ENCODE measurements around the gene GASK1B.

GASK1B gene

DNA sequence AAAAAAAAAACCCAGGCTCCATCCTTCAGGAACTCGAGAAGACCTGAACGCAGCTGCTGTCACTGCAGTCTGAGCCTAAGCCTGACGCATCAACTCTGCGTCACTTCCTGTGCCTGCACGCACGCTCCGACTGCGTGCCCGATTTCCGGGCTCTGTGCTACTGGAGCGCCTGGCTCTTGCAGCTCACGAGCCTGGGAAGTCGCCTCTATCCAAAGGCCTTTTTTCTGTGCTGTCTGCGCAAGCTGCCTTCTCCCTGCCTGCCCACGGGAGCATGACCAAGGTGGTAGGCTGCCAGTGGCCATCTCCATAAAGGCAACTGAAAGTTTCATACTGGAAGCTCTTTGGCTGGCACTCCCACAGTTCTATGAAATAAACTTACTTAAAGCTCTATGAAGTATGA is 9.9 kb upstream of the GASK1B start:
- H3K36me3 ChIP-seq = no peaks in the 10 kb centered on the region
- TF ChIP-seq, protein P1, sequence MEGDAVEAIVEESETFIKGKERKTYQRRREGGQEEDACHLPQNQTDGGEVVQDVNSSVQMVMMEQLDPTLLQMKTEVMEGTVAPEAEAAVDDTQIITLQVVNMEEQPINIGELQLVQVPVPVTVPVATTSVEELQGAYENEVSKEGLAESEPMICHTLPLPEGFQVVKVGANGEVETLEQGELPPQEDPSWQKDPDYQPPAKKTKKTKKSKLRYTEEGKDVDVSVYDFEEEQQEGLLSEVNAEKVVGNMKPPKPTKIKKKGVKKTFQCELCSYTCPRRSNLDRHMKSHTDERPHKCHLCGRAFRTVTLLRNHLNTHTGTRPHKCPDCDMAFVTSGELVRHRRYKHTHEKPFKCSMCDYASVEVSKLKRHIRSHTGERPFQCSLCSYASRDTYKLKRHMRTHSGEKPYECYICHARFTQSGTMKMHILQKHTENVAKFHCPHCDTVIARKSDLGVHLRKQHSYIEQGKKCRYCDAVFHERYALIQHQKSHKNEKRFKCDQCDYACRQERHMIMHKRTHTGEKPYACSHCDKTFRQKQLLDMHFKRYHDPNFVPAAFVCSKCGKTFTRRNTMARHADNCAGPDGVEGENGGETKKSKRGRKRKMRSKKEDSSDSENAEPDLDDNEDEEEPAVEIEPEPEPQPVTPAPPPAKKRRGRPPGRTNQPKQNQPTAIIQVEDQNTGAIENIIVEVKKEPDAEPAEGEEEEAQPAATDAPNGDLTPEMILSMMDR (IDR thresholded peaks at IDR 0.05; ENCODE audit: low read depth, low read length) = no peak
- H3K27ac ChIP-seq = peak overlapping the region; percentile 72
- H3K27me3 ChIP-seq (ENCODE audit: insufficient read depth, low read depth, severe bottlenecking) = no peaks in the 10 kb centered on the region
- peak overlapping the region; percentile 71 for H3K4me3 ChIP-seq (ENCODE audit: low read depth, low read length)
- no peaks in the 10 kb centered on the region for H3K9me3 ChIP-seq (ENCODE audit: severe bottlenecking)
- peak; percentile 96 for DNase-seq

DNA sequence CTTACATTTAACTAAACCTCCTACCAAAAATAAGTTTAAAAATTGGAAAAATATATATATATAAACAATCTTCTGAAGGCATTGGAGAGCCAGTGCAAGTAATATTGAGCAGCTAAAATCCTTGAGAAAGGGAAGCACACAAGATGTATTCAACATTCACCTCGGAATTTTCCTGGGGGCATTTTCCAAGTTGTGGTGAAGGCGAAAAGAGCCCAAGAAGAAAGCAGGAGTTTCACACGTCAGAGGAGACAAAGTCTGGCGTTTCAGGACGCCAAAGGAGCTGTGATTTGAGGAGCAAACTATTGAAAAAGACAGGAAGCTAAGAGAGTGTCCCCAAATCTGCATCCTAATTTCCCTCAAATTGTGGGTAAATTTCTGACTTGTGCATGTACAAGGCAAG is 9.1 kb upstream of the GASK1B start:
- DNase-seq = peak; percentile 21
- Histone ChIP-seq H3K4me3 (ENCODE audit: low read depth, low read length) (peak overlapping the region; percentile 71), H3K9me3 (ENCODE audit: severe bottlenecking) (no peaks in the 10 kb centered on the region), H3K36me3 (no peaks in the 10 kb centered on the region), H3K27ac (peak overlapping the region; percentile 72), H3K27me3 (ENCODE audit: insufficient read depth, low read depth, severe bottlenecking) (no peaks in the 10 kb centered on the region)
- TF ChIP-seq, protein P1 (IDR thresholded peaks at IDR 0.05; ENCODE audit: low read depth, low read length) = no peak

DNA sequence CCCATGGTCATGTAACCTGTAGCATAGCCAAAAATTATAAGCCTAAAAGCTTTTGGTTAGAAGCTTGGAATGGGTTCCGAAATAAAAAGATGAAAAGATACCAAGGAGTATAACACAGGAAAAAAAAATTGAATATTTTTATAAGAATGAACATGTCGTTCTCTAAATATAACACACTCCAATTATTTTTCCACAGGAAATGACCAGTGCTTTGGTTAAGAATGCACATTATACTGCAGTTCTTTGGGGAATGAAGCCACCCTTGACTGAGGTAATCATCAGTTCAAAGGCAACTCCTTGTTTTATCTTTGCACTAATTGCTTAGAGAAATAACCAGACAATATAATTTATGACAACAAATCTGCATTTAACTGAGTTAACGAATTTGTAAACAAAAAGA is 6.6 kb upstream of the GASK1B start:
- Histone ChIP-seq H3K27me3 (ENCODE audit: insufficient read depth, low read depth, severe bottlenecking) (no peaks in the 10 kb centered on the region), H3K27ac (no peak overlapping the region), H3K9me3 (ENCODE audit: severe bottlenecking) (no peaks in the 10 kb centered on the region), H3K36me3 (no peaks in the 10 kb centered on the region), H3K4me3 (ENCODE audit: low read depth, low read length) (no peak overlapping the region)
- no peak for DNase-seq
- TF ChIP-seq, protein P1 (IDR thresholded peaks at IDR 0.05; ENCODE audit: low read depth, low read length) = no peak

DNA sequence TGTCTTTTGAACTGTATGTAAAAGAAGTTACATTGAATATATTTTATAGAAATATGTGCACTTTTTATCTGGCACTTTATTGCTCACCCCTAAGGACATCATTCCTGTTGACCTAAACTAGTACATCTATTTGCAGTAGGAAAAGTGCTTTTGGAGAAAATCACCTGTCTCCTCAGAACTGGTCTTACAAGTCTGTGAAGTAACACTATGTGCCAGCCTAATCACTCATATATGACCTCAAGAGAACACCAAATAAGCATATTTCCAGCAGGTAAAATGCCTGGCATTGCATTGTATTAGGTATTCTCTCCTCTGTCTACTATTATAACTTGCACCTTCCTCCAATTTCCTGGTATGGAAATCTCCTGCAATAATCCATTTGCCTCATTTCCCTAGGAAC is 4.0 kb upstream of the GASK1B start:
- no peaks in the 10 kb centered on the region for H3K27me3 ChIP-seq (ENCODE audit: insufficient read depth, low read depth, severe bottlenecking)
- no peak for DNase-seq
- H3K27ac ChIP-seq = no peak overlapping the region

DNA sequence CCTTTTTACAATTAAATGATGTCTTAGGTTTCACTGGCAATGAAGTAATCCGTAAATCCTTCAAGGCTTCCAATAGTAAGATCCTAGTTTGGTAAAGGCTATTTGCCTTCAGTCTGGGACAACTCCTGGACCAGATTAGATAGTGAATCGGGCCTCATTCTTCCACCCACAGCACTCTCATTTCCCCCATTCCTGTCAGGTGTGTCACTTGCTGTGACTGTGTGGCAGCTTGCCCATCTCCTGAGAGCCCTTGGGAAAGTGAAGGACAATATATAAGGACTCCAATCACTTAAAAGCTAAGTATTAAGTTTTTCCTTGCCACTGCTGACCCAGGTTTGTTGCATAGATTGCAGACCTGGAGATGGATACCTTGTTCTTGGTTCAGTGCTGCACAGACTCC is 3.3 kb upstream of the GASK1B start:
- no peaks in the 10 kb centered on the region for H3K36me3 ChIP-seq
- H3K4me3 ChIP-seq (ENCODE audit: low read depth, low read length) = no peak overlapping the region
- no peaks in the 10 kb centered on the region for H3K9me3 ChIP-seq (ENCODE audit: severe bottlenecking)
- peak; percentile 48 for DNase-seq
- no peaks in the 10 kb centered on the region for H3K27me3 ChIP-seq (ENCODE audit: insufficient read depth, low read depth, severe bottlenecking)
- TF ChIP-seq, protein P1 (IDR thresholded peaks at IDR 0.05; ENCODE audit: low read depth, low read length) = no peak
- H3K27ac ChIP-seq = no peak overlapping the region

More for the DNA sequence above, 4.0 kb upstream of the GASK1B start:
- H3K36me3 ChIP-seq = no peaks in the 10 kb centered on the region
- no peak overlapping the region for H3K4me3 ChIP-seq (ENCODE audit: low read depth, low read length)
- TF ChIP-seq, protein P1 (IDR thresholded peaks at IDR 0.05; ENCODE audit: low read depth, low read length) = no peak
- H3K9me3 ChIP-seq (ENCODE audit: severe bottlenecking) = no peaks in the 10 kb centered on the region
